Testis (tissue), 3 donors: ENCODE results near the gene FOXN3. TPM values are rescaled to one million over a fixed set of nuclear protein-coding genes. Genes with fewer than 3 reads are reported as not detected.

Experiments
- DNase-seq: peaks from one replicate; pipeline ENCODE4 v3.0.0-alpha.2; 2019
- H3K27ac ChIP-seq, 2 donors: fragments of 200-600 bp; sonication (generic); one replicate each; pipeline ENCODE4 v1.5.1; 2019
- H3K27me3 ChIP-seq: fragments of 200-600 bp; sonication (generic); one replicate; pipeline ENCODE4 v1.5.1; 2019
- H3K36me3 ChIP-seq: fragments of 200-600 bp; sonication (generic); one replicate; pipeline ENCODE4 v1.5.1; 2017; ENCODE audit warnings: low read depth; ENCODE audit errors: missing control alignments
- H3K4me1 ChIP-seq: fragments of 200-600 bp; sonication (generic); one replicate; pipeline ENCODE4 v1.5.1; 2019
- H3K4me3 ChIP-seq, 2 donors: fragments of 200-600 bp; sonication (generic); one replicate each; pipeline ENCODE4 v1.5.1; 2017 to 2019
- H3K9me3 ChIP-seq: fragments of 200-600 bp; sonication (generic); one replicate; pipeline ENCODE4 v1.5.1; 2017
- CTCF ChIP-seq, 3 experiments: fragments of 450-650 bp in 2 of 3; fragments of 200-600 bp in 1 of 3; sonication (generic) in 1 of 3; IDR thresholded peaks; one replicate each; pipeline ENCODE4 v1.5.1; 2016 to 2019; ENCODE audit warnings: antibody characterized with exemption in 3 of 3, mild to moderate bottlenecking in 2 of 3, moderate library complexity in 1 of 3
- POLR2A ChIP-seq: fragments of 450-650 bp; IDR thresholded peaks from one replicate; pipeline ENCODE4 v1.6.1; 2017; ENCODE audit warnings: antibody characterized with exemption, mild to moderate bottlenecking, moderate library complexity
- WGBS, 2 donors: methylation state at CpG; one replicate each; pipeline ENCODE4 v1.1.5; 2018; 5-methylcytosine and 5-hydroxymethylcytosine counted together
- intact Hi-C: fragments of 100-400 bp; cut with DNase I; formaldehyde crosslinking; loops from one replicate; pipeline ENCODE4 v1.15.1; 2023; ENCODE audit warnings: low total_unique reads
- polyA plus RNA-seq: library from polyadenylated mRNA; stranded (reverse); fragments of 350-450 nt; fragmentation: Illumina TruSeq; extraction: RNeasy Lipid Tissue Mini Kit (QIAGEN cat#74804); gene quantifications from one replicate; pipeline ENCODE4 v1.2.3, GENCODE V29; 2014; ENCODE audit warnings: low read depth, low replicate concordance; ENCODE audit not compliant: insufficient read depth
- total RNA-seq, 2 donors: library from RNA; depleted of rRNA; stranded (reverse); fragments of >200 nt; gene quantifications; one replicate each; pipeline ENCODE4 v1.2.3, GENCODE V29; 2016

Gene FOXN3
- total and polyA plus RNA-seq, 3 donors from 2014 or later, result 40.7 to 103 (median 100) TPM

GRCh38 chr14:89360277-89360676, 56.8 kb downstream of the FOXN3 start:
- no peak for TF ChIP-seq CTCF (IDR thresholded peaks at IDR 0.05)
- Histone ChIP-seq H3K36me3 (no peaks in the 10 kb centered on the region), H3K9me3 (no peaks in the 10 kb centered on the region), H3K4me3 (no peak overlapping the region), H3K27me3 (no peaks in the 10 kb centered on the region), H3K27ac (peak overlapping the region in 1 of 2 donors; percentile 53), H3K4me1 (no peaks in the 10 kb centered on the region)
- DNase-seq, result no peak
- intact Hi-C loops, result no loop called here
- WGBS, 2 donors, result 72 to 73% methylated on average over 3 of the region's 3 CpGs

DNA sequence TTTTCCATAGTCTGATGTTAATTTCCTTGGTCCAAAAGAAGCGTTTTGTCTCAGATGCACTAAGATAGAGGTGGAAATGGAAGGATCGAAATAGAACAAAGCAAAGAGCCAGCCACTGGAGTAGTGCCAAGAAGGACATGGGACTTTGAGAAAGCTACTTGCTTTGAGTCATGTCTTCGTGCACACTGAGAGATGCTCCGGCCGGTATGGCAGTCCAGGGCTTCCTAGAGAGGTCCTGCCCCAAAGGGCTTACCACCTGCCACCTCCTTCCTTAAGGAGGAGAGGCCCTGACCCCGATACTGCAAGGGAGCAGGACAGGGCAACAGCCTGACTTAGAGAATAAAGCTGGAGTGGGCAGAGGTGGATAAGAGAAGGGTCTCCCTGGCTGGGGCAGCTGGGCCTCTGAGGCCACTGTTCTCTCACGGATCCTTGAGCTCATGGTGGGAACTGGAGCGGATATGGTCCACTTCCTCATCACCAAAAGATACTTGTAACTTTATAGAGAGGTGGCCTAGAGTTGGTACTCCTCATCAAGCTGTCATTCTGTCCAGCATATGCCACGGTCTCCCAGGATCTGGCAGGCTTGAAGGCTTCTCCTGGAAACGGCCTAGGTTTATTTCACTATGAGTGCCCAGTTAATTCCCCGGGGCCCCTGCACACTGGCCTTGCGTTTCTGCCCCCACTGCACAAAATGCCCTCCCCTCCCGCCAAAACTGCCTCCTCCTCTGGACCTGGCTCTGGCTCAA, 57.4 kb downstream of the FOXN3 start:
- intact Hi-C loops, result no loop called here
- TF ChIP-seq CTCF (IDR thresholded peaks at IDR 0.05) (no peak), POLR2A (no peak)
- H3K27ac ChIP-seq, result peak overlapping the region in 1 of 2 donors; percentile 53
- no peaks in the 10 kb centered on the region for H3K9me3 ChIP-seq
- no peaks in the 10 kb centered on the region for H3K27me3 ChIP-seq
- 35 to 42% methylated on average over 12 to 13 of the region's 13 CpGs for WGBS, 2 donors
- no peak overlapping the region for H3K4me3 ChIP-seq
- no peaks in the 10 kb centered on the region for H3K4me1 ChIP-seq
- DNase-seq, result peak; percentile 68
- no peaks in the 10 kb centered on the region for H3K36me3 ChIP-seq

GRCh38 chr14:89357655-89358297, 59.3 kb downstream of the FOXN3 start:
- Histone ChIP-seq H3K36me3 (no peaks in the 10 kb centered on the region), H3K9me3 (no peaks in the 10 kb centered on the region), H3K27me3 (no peaks in the 10 kb centered on the region), H3K27ac (no peak overlapping the region), H3K4me1 (no peaks in the 10 kb centered on the region), H3K4me3 (no peak overlapping the region)
- WGBS, 2 donors, result 86 to 88% methylated on average over 8 of the region's 8 CpGs
- intact Hi-C loops, result no loop called here
- TF ChIP-seq CTCF (IDR thresholded peaks at IDR 0.05) (no peak), POLR2A (no peak)
- no peak for DNase-seq

DNA sequence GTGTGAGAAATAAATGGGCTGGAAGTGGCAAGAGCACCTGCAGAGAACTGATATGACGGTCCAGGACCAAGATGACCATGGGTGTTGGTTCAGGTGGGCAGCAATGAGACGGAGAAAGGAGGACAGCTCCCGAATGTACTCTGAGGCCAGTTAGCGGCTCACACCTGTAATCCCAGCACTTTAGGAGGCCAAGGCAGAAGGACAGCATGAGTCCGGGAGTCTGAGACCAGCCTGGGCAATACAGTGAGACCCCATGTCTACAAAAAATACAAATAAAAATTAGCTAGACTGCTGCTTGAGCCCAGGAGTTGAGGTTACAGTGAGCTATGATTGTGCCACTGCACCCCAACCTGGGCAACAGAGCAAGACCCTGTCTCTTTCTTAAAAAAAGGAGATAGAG, 60.1 kb downstream of the FOXN3 start:
- Histone ChIP-seq H3K4me1 (peaks cover 8% of the 10 kb centered on the region), H3K27ac (no peak overlapping the region), H3K27me3 (no peaks in the 10 kb centered on the region), H3K4me3 (no peak overlapping the region), H3K9me3 (no peaks in the 10 kb centered on the region), H3K36me3 (no peaks in the 10 kb centered on the region)
- no peak for DNase-seq
- WGBS, 2 donors, result 86 to 88% methylated on average over 5 of the region's 5 CpGs
- intact Hi-C loops, result no loop called here
- TF ChIP-seq POLR2A (no peak), CTCF (IDR thresholded peaks at IDR 0.05) (no peak)
